H9 (cell line): ENCODE results near the gene PCDHA12. TPM values are rescaled to one million over a fixed set of nuclear protein-coding genes. Genes with fewer than 3 reads are reported as not detected.
A peak's percentile ranks its signal among the peaks of the same experiment; 100 is the strongest.

Experiments used
- DNase-seq: peaks from one replicate; pipeline ENCODE4 v3.0.0-alpha.2; 2017
- H2AFZ ChIP-seq: one replicate; pipeline ENCODE4 v1.6.1; 2013; ENCODE audit warnings: mild to moderate bottlenecking, low read length, control low read depth, moderate library complexity
- H2AK5ac ChIP-seq: 2 replicates; pipeline ENCODE4 v1.6.1; 2013; ENCODE audit warnings: low read length, control low read depth, mixed read lengths; ENCODE audit not compliant: insufficient read length
- H2BK120ac ChIP-seq: one replicate; pipeline ENCODE4 v1.6.1; 2013; ENCODE audit warnings: low read depth, mild to moderate bottlenecking, low read length, control low read depth, inconsistent platforms; ENCODE audit not compliant: poor library complexity, severe bottlenecking
- H2BK12ac ChIP-seq: 2 replicates; pipeline ENCODE4 v1.6.1; 2013; ENCODE audit warnings: low read length, control low read depth, mixed read lengths, low read depth; ENCODE audit not compliant: insufficient read length
- H2BK15ac ChIP-seq: 2 replicates; pipeline ENCODE4 v1.6.1; 2013; ENCODE audit warnings: low read depth, low read length, control low read depth
- H2BK20ac ChIP-seq: one replicate; pipeline ENCODE4 v1.6.1; 2013; ENCODE audit warnings: low read depth, mild to moderate bottlenecking, low read length, control low read depth, inconsistent platforms; ENCODE audit not compliant: poor library complexity, severe bottlenecking
- H2BK5ac ChIP-seq: 2 replicates; pipeline ENCODE4 v1.6.1; 2013; ENCODE audit warnings: low read length, control low read depth, mixed read lengths; ENCODE audit not compliant: insufficient read length
- H3K14ac ChIP-seq: 2 replicates; pipeline ENCODE4 v1.6.1; 2013; ENCODE audit warnings: low read length, control low read depth; ENCODE audit not compliant: insufficient read depth
- H3K18ac ChIP-seq: 2 replicates; pipeline ENCODE4 v1.6.1; 2013; ENCODE audit warnings: low read depth, mild to moderate bottlenecking, mixed read lengths, low read length, control low read depth; ENCODE audit not compliant: insufficient read length
- H3K23ac ChIP-seq: 2 replicates; pipeline ENCODE4 v1.6.1; 2013; ENCODE audit warnings: low read length, control low read depth, mixed read lengths, low read depth; ENCODE audit not compliant: insufficient read length
- H3K23me2 ChIP-seq: 2 replicates; pipeline ENCODE4 v1.6.1; 2013; ENCODE audit warnings: low read depth, mild to moderate bottlenecking, mixed read lengths, low read length, control low read depth; ENCODE audit not compliant: insufficient read length, poor library complexity, severe bottlenecking
- H3K27ac ChIP-seq: 2 replicates; pipeline ENCODE4 v1.5.1; 2013; ENCODE audit warnings: low read length, control low read depth, mixed read lengths, low read depth; ENCODE audit not compliant: insufficient read length
- H3K27me3 ChIP-seq: 2 replicates; pipeline ENCODE4 v1.6.1; 2013; ENCODE audit warnings: low read length, control low read depth, inconsistent platforms; ENCODE audit not compliant: insufficient read depth
- H3K4ac ChIP-seq: 2 replicates; pipeline ENCODE4 v1.6.1; 2013; ENCODE audit warnings: low read depth, mild to moderate bottlenecking, control low read depth, inconsistent platforms, low read length, moderate library complexity
- H3K4me1 ChIP-seq: 2 replicates; pipeline ENCODE4 v1.6.1; 2013; ENCODE audit warnings: low read length, control low read depth, inconsistent platforms; ENCODE audit not compliant: insufficient read depth
- H3K4me2 ChIP-seq: 2 replicates; pipeline ENCODE4 v1.6.1; 2013; ENCODE audit warnings: low read length, control low read depth, mixed read lengths; ENCODE audit not compliant: insufficient read length, insufficient read depth
- H3K56ac ChIP-seq: 2 replicates; pipeline ENCODE4 v1.6.1; 2013; ENCODE audit warnings: low read depth, mild to moderate bottlenecking, mixed read lengths, low read length, control low read depth; ENCODE audit not compliant: insufficient read length
- H3K79me1 ChIP-seq: 2 replicates; pipeline ENCODE4 v1.6.1; 2013; ENCODE audit warnings: low read depth, mild to moderate bottlenecking, moderate library complexity, low read length, control low read depth, inconsistent platforms; ENCODE audit not compliant: insufficient read depth, poor library complexity, severe bottlenecking
- H3K79me2 ChIP-seq: 2 replicates; pipeline ENCODE4 v1.6.1; 2013; ENCODE audit warnings: low read length, control low read depth, inconsistent platforms; ENCODE audit not compliant: insufficient read depth
- H3K9ac ChIP-seq: 2 replicates; pipeline ENCODE4 v1.6.1; 2013; ENCODE audit warnings: low read length, control low read depth, mixed read lengths; ENCODE audit not compliant: insufficient read length; ENCODE audit errors: extremely low read depth
- H3K9me3 ChIP-seq: one replicate; pipeline ENCODE4 v1.6.1; 2013; ENCODE audit warnings: low read depth, low read length, inconsistent platforms; ENCODE audit not compliant: control insufficient read depth
- H3T11ph ChIP-seq: one replicate; pipeline ENCODE4 v1.6.1; 2013; ENCODE audit warnings: mild to moderate bottlenecking, low read length, control low read depth, inconsistent platforms
- H4K20me1 ChIP-seq: one replicate; pipeline ENCODE4 v1.6.1; 2013; ENCODE audit not compliant: control insufficient read depth, insufficient read length, insufficient read depth
- H4K5ac ChIP-seq: 2 replicates; pipeline ENCODE4 v1.6.1; 2013; ENCODE audit warnings: low read depth, mild to moderate bottlenecking, mixed read lengths, low read length, control low read depth; ENCODE audit not compliant: insufficient read length
- H4K8ac ChIP-seq: replicated peaks from 2 replicates; pipeline ENCODE4 v1.6.1; 2013; ENCODE audit warnings: low read length, control low read depth, mixed read lengths, low read depth; ENCODE audit not compliant: insufficient read length
- H4K91ac ChIP-seq: 2 replicates; pipeline ENCODE4 v1.6.1; 2013; ENCODE audit warnings: low read depth, mild to moderate bottlenecking, moderate library complexity, mixed read lengths, low read length, control low read depth; ENCODE audit not compliant: insufficient read length
- H3K27ac Mint-ChIP-seq, 3 experiments: 2 replicates in 2 of 3; 3 replicates in 1 of 3; pipeline ENCODE4 v1.8.0; 2020 to 2021; ENCODE audit warnings: mixed read lengths in 3 of 3, mild to moderate bottlenecking in 1 of 3, moderate library complexity in 1 of 3
- H3K27me3 Mint-ChIP-seq: 2 replicates; pipeline ENCODE4 v1.8.0; 2021; ENCODE audit warnings: low read depth, mild to moderate bottlenecking, moderate library complexity, mixed read lengths
- H3K36me3 Mint-ChIP-seq, 3 experiments: 2 replicates in 2 of 3; 3 replicates in 1 of 3; pipeline ENCODE4 v1.8.0; 2020 to 2021; ENCODE audit warnings: low read depth in 3 of 3, mixed read lengths in 3 of 3; ENCODE audit not compliant: insufficient read depth in 1 of 3
- H3K4me1 Mint-ChIP-seq, 2 experiments: 2 replicates each; pipeline ENCODE4 v1.8.0; 2020; ENCODE audit warnings: mixed read lengths in 2 of 2
- H3K4me3 Mint-ChIP-seq, 2 experiments: 2 replicates in 1 of 2; 3 replicates in 1 of 2; pipeline ENCODE4 v1.8.0; 2020 to 2021; ENCODE audit warnings: mild to moderate bottlenecking in 2 of 2, mixed read lengths in 2 of 2, moderate library complexity in 1 of 2
- H3K9me3 Mint-ChIP-seq, 2 experiments: 2 replicates in 1 of 2; 3 replicates in 1 of 2; pipeline ENCODE4 v1.8.0; 2020; ENCODE audit warnings: mild to moderate bottlenecking in 2 of 2, mixed read lengths in 2 of 2, moderate library complexity in 1 of 2
- WGBS: extraction: QIAGEN DNeasy Blood & Tissue Kit; methylation state at CpG from one replicate; pipeline ENCODE4 v1.1.7; 2013; ENCODE audit warnings: missing lambda C conversion rate, low lambda C conversion rate, mixed read lengths; ENCODE audit not compliant: insufficient read length; ENCODE audit errors: extremely low coverage; 5-methylcytosine and 5-hydroxymethylcytosine counted together
- total RNA-seq: library from RNA; stranded (reverse); gene quantifications from 2 replicates; pipeline ENCODE4 v1.2.1, GENCODE V29; 2021
- TF ChIP-seq, protein P1 (sequence below): fragments of 200-600 bp; sonication (generic); conservative IDR thresholded peaks from 3 replicates; pipeline ENCODE4 v1.8.0; 2021; ENCODE audit warnings: antibody characterized with exemption, mild to moderate bottlenecking

The PCDHA12 gene
- total RNA-seq, 1 experiment from 2014 or later = 7.2 TPM

- no peak within 1 kb of the TSS for H2AFZ ChIP-seq
- H3K79me1 ChIP-seq = no peaks in the 10 kb centered on the region
- H3K27me3 Mint-ChIP-seq = no peaks in the 10 kb centered on the region
- H2BK20ac ChIP-seq = no peak within 1 kb of the TSS
- no peak within 1 kb of the TSS for H3K4ac ChIP-seq
- H3K79me2 ChIP-seq = no peaks in the 10 kb centered on the region
- no peaks in the 10 kb centered on the region for H3K27me3 ChIP-seq
- H3K23ac ChIP-seq = no peak within 1 kb of the TSS
- H3K36me3 Mint-ChIP-seq = peaks cover 15 to 31% (median 18%) of the 10 kb centered on the region in 3 experiments
- H3K9me3 Mint-ChIP-seq = peaks cover 19 to 20% of the 10 kb centered on the region in 2 experiments
- no peak within 1 kb of the TSS for H4K5ac ChIP-seq
- H3K18ac ChIP-seq = no peak within 1 kb of the TSS
- H2BK12ac ChIP-seq = no peak within 1 kb of the TSS
- no peaks in the 10 kb centered on the region for H4K20me1 ChIP-seq
- no peak for DNase-seq
- no peak within 1 kb of the TSS for H3K27ac ChIP-seq
- peak within 1 kb of the TSS; percentile 76; the same call in 1 of the 2 replicates for H3K14ac ChIP-seq
- H3K4me3 Mint-ChIP-seq = peak within 1 kb of the TSS; percentile 76 to 88
- no peak within 1 kb of the TSS for H3K9ac ChIP-seq
- WGBS = no CpG with 5 or more reads among the region's 27 CpGs
- H3K4me1 Mint-ChIP-seq = peaks cover 0 to 11% of the 10 kb centered on the region in 2 experiments; a peak in 2 of 4 replicates
- H2AK5ac ChIP-seq = no peak within 1 kb of the TSS
- TF ChIP-seq, protein P1, sequence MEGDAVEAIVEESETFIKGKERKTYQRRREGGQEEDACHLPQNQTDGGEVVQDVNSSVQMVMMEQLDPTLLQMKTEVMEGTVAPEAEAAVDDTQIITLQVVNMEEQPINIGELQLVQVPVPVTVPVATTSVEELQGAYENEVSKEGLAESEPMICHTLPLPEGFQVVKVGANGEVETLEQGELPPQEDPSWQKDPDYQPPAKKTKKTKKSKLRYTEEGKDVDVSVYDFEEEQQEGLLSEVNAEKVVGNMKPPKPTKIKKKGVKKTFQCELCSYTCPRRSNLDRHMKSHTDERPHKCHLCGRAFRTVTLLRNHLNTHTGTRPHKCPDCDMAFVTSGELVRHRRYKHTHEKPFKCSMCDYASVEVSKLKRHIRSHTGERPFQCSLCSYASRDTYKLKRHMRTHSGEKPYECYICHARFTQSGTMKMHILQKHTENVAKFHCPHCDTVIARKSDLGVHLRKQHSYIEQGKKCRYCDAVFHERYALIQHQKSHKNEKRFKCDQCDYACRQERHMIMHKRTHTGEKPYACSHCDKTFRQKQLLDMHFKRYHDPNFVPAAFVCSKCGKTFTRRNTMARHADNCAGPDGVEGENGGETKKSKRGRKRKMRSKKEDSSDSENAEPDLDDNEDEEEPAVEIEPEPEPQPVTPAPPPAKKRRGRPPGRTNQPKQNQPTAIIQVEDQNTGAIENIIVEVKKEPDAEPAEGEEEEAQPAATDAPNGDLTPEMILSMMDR = peak; percentile 63
- no peak within 1 kb of the TSS for H3T11ph ChIP-seq
- H3K4me2 ChIP-seq = no peak within 1 kb of the TSS
- H3K27ac Mint-ChIP-seq = peak within 1 kb of the TSS in 1 of 3 experiments; percentile 97; a peak in 3 of 7 replicates
- no peak within 1 kb of the TSS for H2BK120ac ChIP-seq
- no peak within 1 kb of the TSS for H4K8ac ChIP-seq
- H3K9me3 ChIP-seq = no peaks in the 10 kb centered on the region
- H3K4me1 ChIP-seq = no peaks in the 10 kb centered on the region
- H3K56ac ChIP-seq = no peak within 1 kb of the TSS
- peaks cover 3% of the 10 kb centered on the region for H3K23me2 ChIP-seq
- H4K91ac ChIP-seq = no peak within 1 kb of the TSS
- no peak within 1 kb of the TSS for H2BK15ac ChIP-seq
- no peak within 1 kb of the TSS for H2BK5ac ChIP-seq
Measured at GRCh38 chr5:140827704-140828361, 47.3 kb upstream of the PCDHA12 start, which contains the start of gene PCDHA6. Gene PCDHA6, plus strand, starts transcription at chr5:140827960. Its CDS starts 132 bp downstream, at chr5:140828092.
